Bronchial epithelial cell (primary cell): ENCODE data around the gene CNIH2. TPM values are rescaled to one million over a fixed set of nuclear protein-coding genes. Genes with fewer than 3 reads are reported as not detected.

Experiments
- DNase-seq: peaks from one replicate; pipeline ENCODE4 v3.0.0-alpha.2; 2010; ENCODE audit warnings: low read depth
- FAIRE-seq: peaks from 2 replicates; lab custom pipeline; 2011; peaks lifted over from hg19 to GRCh38; lab: Jason Lieb, UNC
- H3K27me3 ChIP-seq: 2 replicates; pipeline ENCODE4 v1.5.1; 2011; ENCODE audit warnings: low read length; ENCODE audit not compliant: control insufficient read depth, insufficient read depth
- H3K36me3 ChIP-seq: 2 replicates; pipeline ENCODE4 v1.5.1; 2011; ENCODE audit warnings: low read length; ENCODE audit not compliant: control insufficient read depth, insufficient read depth
- H3K4me3 ChIP-seq: 2 replicates; pipeline ENCODE4 v1.5.1; 2011; ENCODE audit warnings: mild to moderate bottlenecking, low read depth, low read length, control low read depth
- CTCF ChIP-seq: IDR thresholded peaks from 2 replicates; pipeline ENCODE4 v1.5.1; 2011; ENCODE audit warnings: mild to moderate bottlenecking, moderate library complexity, low read length, control low read depth, inconsistent platforms; ENCODE audit not compliant: insufficient read depth, severe bottlenecking
- total RNA-seq: library from RNA; depleted of rRNA; stranded (reverse); fragments of >200 nt; gene quantifications from 2 replicates; pipeline ENCODE4 v1.2.1, GENCODE V29; 2014

The CNIH2 gene
- total RNA-seq, 1 donor from 2014 or later = not detected

GRCh38 chr11:66287889-66288670 is 10.1 kb downstream of the CNIH2 start:
- Histone ChIP-seq H3K27me3 (peaks cover 9% of the 10 kb centered on the region), H3K4me3 (peak overlapping the region; percentile 66), H3K36me3 (peaks cover 16% of the 10 kb centered on the region)
- no peak for TF ChIP-seq CTCF
- DNase-seq = no peak
- FAIRE-seq = no peak

GRCh38 chr11:66288671-66289547 is 10.9 kb downstream of the CNIH2 start, which contains the start of gene YIF1A:
Gene YIF1A (minus strand): TSS chr11:66289143. CDS start chr11:66288985, 158 bp downstream.
- peak within 1 kb of the TSS; percentile 66 for H3K4me3 ChIP-seq
- no peak for TF ChIP-seq CTCF
- peaks cover 9% of the 10 kb centered on the region for H3K27me3 ChIP-seq
- FAIRE-seq = peak; percentile 97
- DNase-seq = peak; percentile 99
- H3K36me3 ChIP-seq = peaks cover 16% of the 10 kb centered on the region

DNA sequence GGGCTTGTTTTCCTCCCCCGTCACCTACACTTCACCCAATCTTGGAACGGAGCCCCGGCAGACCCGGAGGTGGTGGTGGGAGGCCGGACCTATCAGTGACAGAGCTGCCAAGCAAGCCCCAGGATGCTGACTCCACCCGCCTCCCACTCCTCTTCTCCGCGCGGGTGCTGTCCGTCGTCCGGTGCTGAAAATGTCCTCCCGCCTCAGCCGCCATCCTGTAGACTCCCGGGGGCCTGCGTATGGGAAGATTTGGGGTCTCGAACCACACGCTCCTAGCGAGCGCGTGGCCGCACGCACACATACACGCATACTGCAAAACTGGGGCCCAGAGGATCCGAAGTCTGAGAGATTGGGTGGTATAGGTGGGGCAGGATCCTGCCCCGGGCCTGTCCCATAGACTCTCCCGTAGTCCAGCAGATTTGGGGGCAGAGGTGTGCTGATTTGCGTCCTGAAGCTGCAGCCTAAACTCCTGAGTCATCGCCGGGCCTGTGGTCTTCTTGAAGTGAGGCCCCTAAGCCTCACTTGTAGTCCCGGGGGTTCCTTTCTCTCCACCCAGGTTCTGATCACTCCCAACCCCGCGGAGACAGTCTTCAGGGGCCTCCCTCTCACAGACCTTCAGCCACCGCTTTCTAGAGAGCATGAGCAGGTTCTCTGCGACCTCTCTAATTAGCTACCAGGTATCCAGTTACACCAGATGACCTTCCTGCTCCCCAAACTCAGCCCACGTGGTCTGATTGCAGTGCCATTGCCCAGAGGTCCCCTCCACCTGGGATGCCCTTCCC is 11.8 kb downstream of the CNIH2 start:
- no peak for FAIRE-seq
- no peak for DNase-seq
- H3K36me3 ChIP-seq = peaks cover 13% of the 10 kb centered on the region

GRCh38 chr11:66290330-66290621 is 12.3 kb downstream of the CNIH2 start:
- Histone ChIP-seq H3K36me3 (peaks cover 8% of the 10 kb centered on the region), H3K4me3 (no peak overlapping the region), H3K27me3 (peaks cover 9% of the 10 kb centered on the region)
- FAIRE-seq (no peak), DNase-seq (no peak)
- TF ChIP-seq CTCF = no peak

More for the DNA sequence above, 11.8 kb downstream of the CNIH2 start:
- Histone ChIP-seq H3K27me3 (peaks cover 9% of the 10 kb centered on the region), H3K4me3 (peak overlapping the region; percentile 66)
- TF ChIP-seq CTCF = no peak

- Histone ChIP-seq H3K27me3 (peaks cover 9% of the 10 kb centered on the region), H3K36me3 (peaks cover 4% of the 10 kb centered on the region), H3K4me3 (no peak overlapping the region)
- no peak for TF ChIP-seq CTCF
- no peak for DNase-seq
- FAIRE-seq = no peak
Measured at GRCh38 chr11:66291303-66291705, 13.3 kb downstream of the CNIH2 start.
